HepG2 (cell line): ENCODE data around the gene RRAS. TPM values are rescaled to one million over a fixed set of nuclear protein-coding genes. Genes with fewer than 3 reads are reported as not detected.

Experiments used
- ATAC-seq: fragments of 200-7000 bp; cut with Tn5 transposase; 3 replicates; pipeline ENCODE4 v1.9.1; 2020; ENCODE audit warnings: mild to moderate bottlenecking, moderate library complexity
- BruUV-seq: library from RNA; stranded (reverse); fragments of 400-500 nt; replicated peaks from 2 replicates; lab custom pipeline; 2021; lab: Mats Ljungman, UMichigan
- CTCF ChIA-PET: fragments of 300-600 bp; formaldehyde crosslinking; extraction: SDS; loops from one replicate; lab custom pipeline; 2021; ENCODE audit warnings: low total read pairs, inconsistent platforms, low intra/inter-chr PET ratio; lab: Yijun Ruan, JAX
- POLR2A ChIA-PET: fragments of 350-600 bp; sonication (Branson Sonifier 250); formaldehyde crosslinking; loops from one replicate; lab custom pipeline; 2020; ENCODE audit warnings: antibody characterized with exemption, inconsistent platforms; lab: Yijun Ruan, JAX
- DNase-seq: peaks from one replicate; pipeline ENCODE4 v3.0.0-alpha.2; 2015; ENCODE audit warnings: low spot score
- FAIRE-seq: peaks from 3 replicates; lab custom pipeline; 2011; peaks lifted over from hg19 to GRCh38; lab: Jason Lieb, UNC
- H2AFZ ChIP-seq: one replicate; pipeline ENCODE4 v1.6.1; 2011; ENCODE audit warnings: low read length, inconsistent platforms
- H3K27ac ChIP-seq: fragments of 300-600 bp; 3 replicates; pipeline ENCODE4 v1.8.0; 2011; ENCODE audit warnings: mixed run types, mild to moderate bottlenecking, mixed read lengths, low read length, inconsistent platforms; ENCODE audit not compliant: insufficient read depth; ENCODE audit errors: extremely low read length
- H3K27me3 ChIP-seq, 2 experiments: fragments of 200-600 bp in 1 of 2; 2 replicates in 1 of 2; 3 replicates in 1 of 2; pipeline versions ENCODE4 v1.6.0 to v1.8.0; 2011; ENCODE audit warnings: low read length in 2 of 2, mild to moderate bottlenecking in 2 of 2, moderate library complexity in 2 of 2, inconsistent platforms in 1 of 2; ENCODE audit not compliant: insufficient read depth in 2 of 2, control insufficient read depth in 1 of 2
- H3K36me3 ChIP-seq, 2 experiments: fragments of 200-600 bp in 1 of 2; replicated peaks in 1 of 2; 2 replicates in 1 of 2; 3 replicates in 1 of 2; pipeline versions ENCODE4 v1.5.1 to v1.8.0; 2011; ENCODE audit warnings: low read length in 2 of 2, inconsistent platforms in 1 of 2; ENCODE audit not compliant: insufficient read depth in 2 of 2, control insufficient read depth in 1 of 2
- H3K4me1 ChIP-seq: 2 replicates; pipeline ENCODE4 v1.5.1; 2012; ENCODE audit warnings: low read length, inconsistent platforms; ENCODE audit not compliant: insufficient read depth
- H3K4me2 ChIP-seq: 2 replicates; pipeline ENCODE4 v1.6.0; 2011; ENCODE audit warnings: low read depth, low read length, inconsistent platforms
- H3K4me3 ChIP-seq, 3 experiments: fragments of 200-600 bp in 1 of 3; sonication (generic), shearing (Covaris generic) in 1 of 3; replicated peaks in 1 of 3; 2 replicates each; pipeline ENCODE4 v1.5.1; 2011 to 2016; ENCODE audit warnings: low read length in 3 of 3, inconsistent platforms in 2 of 3, low read depth in 2 of 3, mild to moderate bottlenecking in 2 of 3, control low read depth in 1 of 3, mixed read lengths in 1 of 3; ENCODE audit not compliant: insufficient read depth in 1 of 3
- H3K79me2 ChIP-seq: one replicate; pipeline ENCODE4 v1.6.1; 2011; ENCODE audit warnings: low read length, inconsistent platforms; ENCODE audit not compliant: insufficient read depth
- H3K9ac ChIP-seq: 2 replicates; pipeline ENCODE4 v1.6.0; 2011; ENCODE audit warnings: mild to moderate bottlenecking, low read depth, low read length, inconsistent platforms; ENCODE audit not compliant: insufficient read depth
- H3K9me3 ChIP-seq: 2 replicates; pipeline ENCODE4 v1.5.1; 2012; ENCODE audit warnings: mild to moderate bottlenecking, low read length
- H4K20me1 ChIP-seq: 2 replicates; pipeline ENCODE4 v1.6.0; 2011; ENCODE audit warnings: inconsistent platforms, mild to moderate bottlenecking, low read length, moderate library complexity; ENCODE audit not compliant: insufficient read depth
- ELF3 ChIP-seq: IDR thresholded peaks from 2 replicates; pipeline ENCODE4 v1.6.1; 2016; ENCODE audit warnings: missing genetic modification reagents, missing compliant biosample characterization
- ETV6 ChIP-seq: sonication (generic); formaldehyde crosslinking; conservative IDR thresholded peaks from 2 replicates; pipeline ENCODE4 v1.4.0; 2020; ENCODE audit warnings: missing genetic modification reagents
- HOXA7 ChIP-seq: sonication (generic); formaldehyde crosslinking; IDR thresholded peaks from 2 replicates; pipeline ENCODE4 v1.8.1; 2022; ENCODE audit warnings: mild to moderate bottlenecking, missing genetic modification reagents, moderate library complexity
- MTA1 ChIP-seq: sonication (generic); formaldehyde crosslinking; IDR thresholded peaks from 2 replicates; pipeline ENCODE4 v1.4.0; 2020; ENCODE audit warnings: missing genetic modification reagents, mild to moderate bottlenecking, borderline replicate concordance
- RBFOX2 ChIP-seq: fragments of 200-400 bp; formaldehyde crosslinking; IDR thresholded peaks from 2 replicates; pipeline ENCODE4 v1.6.1; 2017; ENCODE audit warnings: low read depth, mild to moderate bottlenecking, low read length
- TOE1 ChIP-seq: sonication (generic); formaldehyde crosslinking; IDR thresholded peaks from 2 replicates; pipeline ENCODE4 v1.4.0; 2020; ENCODE audit warnings: mild to moderate bottlenecking, missing genetic modification reagents
- ZBTB2 ChIP-seq: sonication (generic); formaldehyde crosslinking; IDR thresholded peaks from 2 replicates; pipeline ENCODE4 v1.8.0; 2022; ENCODE audit warnings: low read depth, missing genetic modification reagents
- ZBTB33 ChIP-seq: sonication (generic); formaldehyde crosslinking; IDR thresholded peaks from 2 replicates; pipeline ENCODE4 v1.4.0; 2020; ENCODE audit warnings: missing genetic modification reagents
- ZEB1 ChIP-seq: IDR thresholded peaks from 2 replicates; pipeline ENCODE4 v1.6.1; 2012; ENCODE audit warnings: mild to moderate bottlenecking, low read depth, inconsistent platforms; ENCODE audit not compliant: insufficient replicate concordance
- ZNF18 ChIP-seq: sonication (generic); formaldehyde crosslinking; IDR thresholded peaks from 2 replicates; pipeline ENCODE4 v1.8.0; 2022; ENCODE audit warnings: mild to moderate bottlenecking, missing genetic modification reagents; ENCODE audit not compliant: insufficient replicate concordance
- ZNF687 ChIP-seq: sonication (generic); formaldehyde crosslinking; IDR thresholded peaks from 2 replicates; pipeline ENCODE4 v1.5.1; 2020; ENCODE audit warnings: mild to moderate bottlenecking, missing genetic modification reagents, moderate library complexity
- WGBS: methylation state at CpG from one replicate; pipeline ENCODE4 v1.1.6; 2017; ENCODE audit warnings: low lambda C conversion rate; 5-methylcytosine and 5-hydroxymethylcytosine counted together
- in situ Hi-C: cut with HindIII; loops from 2 replicates; pipeline ENCODE4 v1.10.0; 2017; ENCODE audit warnings: low pct_unique_long_range_greater_than_20kb; ENCODE audit not compliant: extremely low pct_ligation_motif_present
- intact Hi-C: fragments of 100-400 bp; cut with micrococcal nuclease; formaldehyde crosslinking; loops from one replicate; pipeline ENCODE4 v1.10.0; 2022; ENCODE audit not compliant: unreplicated experiment
- polyA plus RNA-seq, 8 experiments: library from polyadenylated mRNA; depleted of rRNA in 3 of 8; stranded (reverse) in 7 of 8; unstranded in 1 of 8; fragments of >200 nt; fragmentation: Illumina TruSeq in 4 of 8; extraction: Trizol in 4 of 8; gene quantifications; 2 replicates each; pipeline versions ENCODE4 v1.2.1 to v1.2.3, GENCODE V29; 2011 to 2016; ENCODE audit warnings: low read depth in 4 of 8, missing spikeins in 1 of 8, mixed read lengths in 1 of 8; ENCODE audit not compliant: insufficient read depth in 1 of 8
- total RNA-seq, 5 experiments: library from RNA; depleted of rRNA; stranded (reverse); fragments of >200 nt; fragmentation: Illumina TruSeq; extraction: Trizol; gene quantifications; 2 replicates each; pipeline ENCODE4 v1.2.3, GENCODE V29; 2016; ENCODE audit warnings: low read depth in 1 of 5

RRAS gene
- total and polyA plus RNA-seq, 2 of the 13 experiments (the other 11 are each of a cell fraction or from before 2014, with no cell fraction given) = 1.5 to 12.0 TPM

- Histone ChIP-seq H4K20me1 (no peaks in the 10 kb centered on the region), H3K27me3 (no peaks in the 10 kb centered on the region), H3K36me3 (peaks cover 27 to 81% of the 10 kb centered on the region in 2 experiments), H3K4me2 (no peak overlapping the region), H3K4me3 (no peak overlapping the region), H3K79me2 (no peaks in the 10 kb centered on the region), H3K27ac (no peak overlapping the region), H3K9me3 (no peaks in the 10 kb centered on the region)
- POLR2A ChIA-PET = interaction anchor here (1.1 to 2.1 kb wide), 2 partner anchors 10 to 15 kb away, joined by 3 to 7 read pairs; partner anchors contain the start of gene SCAF1
- FAIRE-seq (no peak), ATAC-seq (no peak)
- intact Hi-C loops = no loop called here
- WGBS = 95% methylated on average over 17 of the region's 22 CpGs
- CTCF ChIA-PET = no interaction called here
- TF ChIP-seq ZBTB33 (CRISPR knock-in tag) (0 out of 2 replicates have a peak, but pooled peaks have one; percentile 9), HOXA7 (no peak), ETV6 (CRISPR knock-in tag) (no peak), RBFOX2 (peak; percentile 53), TOE1 (CRISPR knock-in tag) (no peak), ELF3 (CRISPR knock-in tag) (no peak), ZNF18 (CRISPR knock-in tag) (no peak), MTA1 (CRISPR knock-in tag) (peak; percentile 36; the same call in 1 of the 2 replicates), ZNF687 (0 out of 2 replicates have a peak, but pooled peaks have one; percentile 17), ZEB1 (no peak), ZBTB2 (CRISPR knock-in tag) (no peak)
- TF ChIP-seq, all 625 proteins: peak for 4
- in situ Hi-C loops = no loop called here
- Histone ChIP-seq H3K4me1 (peaks cover 14% of the 10 kb centered on the region; the same call in 1 of the 2 replicates), H3K9ac (no peak overlapping the region), H2AFZ (no peak overlapping the region)
- DNase-seq = no peak
- no TSS peak for BruUV-seq
Observed at GRCh38 chr19:49657493-49658138, 17.7 kb upstream of the RRAS start.
